Measurements from ENCODE around the gene PALD1.

Gene PALD1

GRCh38 chr10:70537398-70538194 is 59.0 kb downstream of the PALD1 start:
- DNase-seq = no peak

- DNase-seq = no peak
Observed at GRCh38 chr10:70538195-70538520, 59.6 kb downstream of the PALD1 start.

GRCh38 chr10:70538731-70539338 is 60.3 kb downstream of the PALD1 start:
- no peak for DNase-seq

GRCh38 chr10:70539471-70539870 is 60.9 kb downstream of the PALD1 start:
- no peak for DNase-seq

- no peak for DNase-seq
Observed at GRCh38 chr10:70540089-70540788, 61.7 kb downstream of the PALD1 start.

GRCh38 chr10:70540789-70541360 is 62.3 kb downstream of the PALD1 start:
- no peak for DNase-seq

GRCh38 chr10:70541736-70542564 is 63.4 kb downstream of the PALD1 start:
- no peak for DNase-seq

GRCh38 chr10:70542565-70542938 is 64.0 kb downstream of the PALD1 start:
- no peak for DNase-seq

GRCh38 chr10:70543911-70544310 is 65.3 kb downstream of the PALD1 start:
- DNase-seq = no peak

- no peak for DNase-seq
Observed at GRCh38 chr10:70544431-70545340, 66.1 kb downstream of the PALD1 start.

GRCh38 chr10:70546584-70546983 is 68.0 kb downstream of the PALD1 start:
- DNase-seq = no peak

GRCh38 chr10:70549351-70549961 is 70.9 kb downstream of the PALD1 start:
- DNase-seq = no peak

- DNase-seq = peak; percentile 65
Observed at GRCh38 chr10:70549962-70550458, 71.4 kb downstream of the PALD1 start.

GRCh38 chr10:70550459-70550858 is 71.9 kb downstream of the PALD1 start:
- no peak for DNase-seq

- DNase-seq = peak; percentile 12
Observed at GRCh38 chr10:70551466-70551865, 72.9 kb downstream of the PALD1 start.

- peak; percentile 98 for DNase-seq
Observed at GRCh38 chr10:70551971-70552422, 73.4 kb downstream of the PALD1 start.

- DNase-seq = no peak
Observed at GRCh38 chr10:70552586-70552985, 74.0 kb downstream of the PALD1 start.

- DNase-seq = no peak
Observed at GRCh38 chr10:70555371-70555770, 76.8 kb downstream of the PALD1 start.

- DNase-seq = no peak
Observed at GRCh38 chr10:70557086-70557845, 78.7 kb downstream of the PALD1 start.

- no peak for DNase-seq
Observed at GRCh38 chr10:70557876-70558275, 79.3 kb downstream of the PALD1 start.
